Endothelial cell of umbilical vein (primary cell): ENCODE results near the gene TEDC1.

Experiments used
- EZH2 ChIP-seq: IDR thresholded peaks from 2 replicates; pipeline ENCODE4 v1.6.1; 2012; ENCODE audit warnings: borderline replicate concordance, low read depth, mild to moderate bottlenecking, moderate library complexity, low read length, inconsistent platforms; ENCODE audit not compliant: severe bottlenecking
- FOS ChIP-seq: IDR thresholded peaks from 2 replicates; pipeline ENCODE4 v1.6.1; 2011; ENCODE audit warnings: mild to moderate bottlenecking, low read length, moderate library complexity, borderline replicate concordance; ENCODE audit not compliant: insufficient read depth
- GATA2 ChIP-seq: IDR thresholded peaks from 2 replicates; pipeline ENCODE4 v1.7.0; 2011; ENCODE audit warnings: low read depth, mild to moderate bottlenecking, moderate library complexity, mixed read lengths, low read length; ENCODE audit not compliant: insufficient read length, insufficient read depth
- JUN ChIP-seq: IDR thresholded peaks from 2 replicates; pipeline ENCODE4 v1.6.1; 2011; ENCODE audit warnings: borderline replicate concordance, low read depth; ENCODE audit not compliant: insufficient read length, insufficient read depth
- MYC ChIP-seq: IDR thresholded peaks from one replicate; pipeline ENCODE4 v1.6.1; 2011; ENCODE audit warnings: mild to moderate bottlenecking, low read depth, low read length
- POLR2A ChIP-seq: IDR thresholded peaks from 2 replicates; pipeline ENCODE4 v1.6.1; 2012; ENCODE audit warnings: low read depth, mild to moderate bottlenecking, control low read depth, low read length
- POLR2AphosphoS5 ChIP-seq: IDR thresholded peaks from 2 replicates; pipeline ENCODE4 v1.6.1; 2012; ENCODE audit warnings: low read depth, mild to moderate bottlenecking, control low read depth, low read length, moderate library complexity; ENCODE audit not compliant: insufficient read depth
- TF ChIP-seq, protein P1 (sequence below), 2 donors: IDR thresholded peaks; 1 replicate in 1 of 2; 2 replicates in 1 of 2; pipeline ENCODE4 v1.5.1; 2011; ENCODE audit warnings: low read length in 2 of 2, mild to moderate bottlenecking in 2 of 2, moderate library complexity in 2 of 2, control low read depth in 1 of 2, inconsistent platforms in 1 of 2, low read depth in 1 of 2; ENCODE audit not compliant: insufficient read depth in 1 of 2; ENCODE audit errors: extremely low read depth in 1 of 2
- TF ChIP-seq, protein P2 (sequence below): IDR thresholded peaks from 2 replicates; pipeline ENCODE4 v1.6.1; 2011; ENCODE audit not compliant: insufficient read depth, insufficient read length

- TF ChIP-seq POLR2A (no peak), POLR2AphosphoS5 (no peak), EZH2 (peak; percentile 78), JUN (no peak), MYC (no peak), GATA2 (no peak), FOS (no peak)
- TF ChIP-seq, protein P1, sequence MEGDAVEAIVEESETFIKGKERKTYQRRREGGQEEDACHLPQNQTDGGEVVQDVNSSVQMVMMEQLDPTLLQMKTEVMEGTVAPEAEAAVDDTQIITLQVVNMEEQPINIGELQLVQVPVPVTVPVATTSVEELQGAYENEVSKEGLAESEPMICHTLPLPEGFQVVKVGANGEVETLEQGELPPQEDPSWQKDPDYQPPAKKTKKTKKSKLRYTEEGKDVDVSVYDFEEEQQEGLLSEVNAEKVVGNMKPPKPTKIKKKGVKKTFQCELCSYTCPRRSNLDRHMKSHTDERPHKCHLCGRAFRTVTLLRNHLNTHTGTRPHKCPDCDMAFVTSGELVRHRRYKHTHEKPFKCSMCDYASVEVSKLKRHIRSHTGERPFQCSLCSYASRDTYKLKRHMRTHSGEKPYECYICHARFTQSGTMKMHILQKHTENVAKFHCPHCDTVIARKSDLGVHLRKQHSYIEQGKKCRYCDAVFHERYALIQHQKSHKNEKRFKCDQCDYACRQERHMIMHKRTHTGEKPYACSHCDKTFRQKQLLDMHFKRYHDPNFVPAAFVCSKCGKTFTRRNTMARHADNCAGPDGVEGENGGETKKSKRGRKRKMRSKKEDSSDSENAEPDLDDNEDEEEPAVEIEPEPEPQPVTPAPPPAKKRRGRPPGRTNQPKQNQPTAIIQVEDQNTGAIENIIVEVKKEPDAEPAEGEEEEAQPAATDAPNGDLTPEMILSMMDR (IDR thresholded peaks at IDR 0.05; ENCODE audit: extremely low read depth in 1 of 2, insufficient read depth in 1 of 2, low read depth in 1 of 2, low read length in 2 of 2), result no peak
- TF ChIP-seq, protein P2, sequence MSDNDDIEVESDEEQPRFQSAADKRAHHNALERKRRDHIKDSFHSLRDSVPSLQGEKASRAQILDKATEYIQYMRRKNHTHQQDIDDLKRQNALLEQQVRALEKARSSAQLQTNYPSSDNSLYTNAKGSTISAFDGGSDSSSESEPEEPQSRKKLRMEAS, result no peak
These were observed 37.7 kb downstream of the TEDC1 start for GRCh38 chr14:105528586-105529318.
